ENCODE measurements around the gene CAMTA1.
"Not testable (repeated sequence)": the region's sequence is repeated elsewhere in the genome, so short reads cannot be mapped to it uniquely, and the experiment has no call there.

The CAMTA1 gene, protein sequence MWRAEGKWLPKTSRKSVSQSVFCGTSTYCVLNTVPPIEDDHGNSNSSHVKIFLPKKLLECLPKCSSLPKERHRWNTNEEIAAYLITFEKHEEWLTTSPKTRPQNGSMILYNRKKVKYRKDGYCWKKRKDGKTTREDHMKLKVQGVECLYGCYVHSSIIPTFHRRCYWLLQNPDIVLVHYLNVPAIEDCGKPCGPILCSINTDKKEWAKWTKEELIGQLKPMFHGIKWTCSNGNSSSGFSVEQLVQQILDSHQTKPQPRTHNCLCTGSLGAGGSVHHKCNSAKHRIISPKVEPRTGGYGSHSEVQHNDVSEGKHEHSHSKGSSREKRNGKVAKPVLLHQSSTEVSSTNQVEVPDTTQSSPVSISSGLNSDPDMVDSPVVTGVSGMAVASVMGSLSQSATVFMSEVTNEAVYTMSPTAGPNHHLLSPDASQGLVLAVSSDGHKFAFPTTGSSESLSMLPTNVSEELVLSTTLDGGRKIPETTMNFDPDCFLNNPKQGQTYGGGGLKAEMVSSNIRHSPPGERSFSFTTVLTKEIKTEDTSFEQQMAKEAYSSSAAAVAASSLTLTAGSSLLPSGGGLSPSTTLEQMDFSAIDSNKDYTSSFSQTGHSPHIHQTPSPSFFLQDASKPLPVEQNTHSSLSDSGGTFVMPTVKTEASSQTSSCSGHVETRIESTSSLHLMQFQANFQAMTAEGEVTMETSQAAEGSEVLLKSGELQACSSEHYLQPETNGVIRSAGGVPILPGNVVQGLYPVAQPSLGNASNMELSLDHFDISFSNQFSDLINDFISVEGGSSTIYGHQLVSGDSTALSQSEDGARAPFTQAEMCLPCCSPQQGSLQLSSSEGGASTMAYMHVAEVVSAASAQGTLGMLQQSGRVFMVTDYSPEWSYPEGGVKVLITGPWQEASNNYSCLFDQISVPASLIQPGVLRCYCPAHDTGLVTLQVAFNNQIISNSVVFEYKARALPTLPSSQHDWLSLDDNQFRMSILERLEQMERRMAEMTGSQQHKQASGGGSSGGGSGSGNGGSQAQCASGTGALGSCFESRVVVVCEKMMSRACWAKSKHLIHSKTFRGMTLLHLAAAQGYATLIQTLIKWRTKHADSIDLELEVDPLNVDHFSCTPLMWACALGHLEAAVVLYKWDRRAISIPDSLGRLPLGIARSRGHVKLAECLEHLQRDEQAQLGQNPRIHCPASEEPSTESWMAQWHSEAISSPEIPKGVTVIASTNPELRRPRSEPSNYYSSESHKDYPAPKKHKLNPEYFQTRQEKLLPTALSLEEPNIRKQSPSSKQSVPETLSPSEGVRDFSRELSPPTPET (N-terminal part only)

DNA sequence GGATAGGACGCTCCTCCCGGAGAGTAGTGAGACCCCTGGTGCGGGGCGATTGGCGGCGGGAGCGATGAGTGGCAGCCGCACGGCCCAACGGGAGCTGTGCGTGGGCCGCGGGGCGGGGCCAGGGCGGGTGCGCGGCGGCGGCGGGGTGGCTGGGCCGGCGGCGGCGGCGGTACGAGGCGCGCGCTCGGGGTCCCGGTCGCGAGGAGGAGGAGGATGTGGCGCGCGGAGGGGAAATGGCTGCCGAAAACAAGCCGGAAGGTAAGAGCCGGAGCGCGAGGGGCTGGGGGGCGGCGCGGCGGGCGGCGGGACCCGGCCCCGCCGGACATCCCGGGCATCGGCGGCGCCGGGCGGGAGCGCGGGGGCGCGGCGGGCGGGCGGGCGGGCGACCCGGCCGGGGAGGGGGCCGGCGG lies at the start of gene CAMTA1:
CAMTA1 (plus strand) TSS at position 137 of the 410 bp plus-strand sequence; CDS start at position 214, 77 bp downstream.
- H3K4me3 ChIP-seq (ENCODE audit: low read depth, low read length): peak within 1 kb of the TSS; percentile 92
- peaks cover 26% of the 10 kb centered on the region for H3K4me1 ChIP-seq (ENCODE audit: control insufficient read depth, insufficient read depth, low read length)
- no peaks in the 10 kb centered on the region for H3K27me3 ChIP-seq (ENCODE audit: control insufficient read depth, insufficient read depth, low read length)
- H3K9me3 ChIP-seq (ENCODE audit: control insufficient read depth, insufficient read depth, low read depth, low read length): no peaks in the 10 kb centered on the region
- peak within 1 kb of the TSS; percentile 97 for H3K27ac ChIP-seq (ENCODE audit: low read depth, low read length)
- H3K9ac ChIP-seq (ENCODE audit: low read length): peak within 1 kb of the TSS; percentile 87
- no peaks in the 10 kb centered on the region for H3K36me3 ChIP-seq (ENCODE audit: control insufficient read depth, insufficient read depth, low read length)

DNA sequence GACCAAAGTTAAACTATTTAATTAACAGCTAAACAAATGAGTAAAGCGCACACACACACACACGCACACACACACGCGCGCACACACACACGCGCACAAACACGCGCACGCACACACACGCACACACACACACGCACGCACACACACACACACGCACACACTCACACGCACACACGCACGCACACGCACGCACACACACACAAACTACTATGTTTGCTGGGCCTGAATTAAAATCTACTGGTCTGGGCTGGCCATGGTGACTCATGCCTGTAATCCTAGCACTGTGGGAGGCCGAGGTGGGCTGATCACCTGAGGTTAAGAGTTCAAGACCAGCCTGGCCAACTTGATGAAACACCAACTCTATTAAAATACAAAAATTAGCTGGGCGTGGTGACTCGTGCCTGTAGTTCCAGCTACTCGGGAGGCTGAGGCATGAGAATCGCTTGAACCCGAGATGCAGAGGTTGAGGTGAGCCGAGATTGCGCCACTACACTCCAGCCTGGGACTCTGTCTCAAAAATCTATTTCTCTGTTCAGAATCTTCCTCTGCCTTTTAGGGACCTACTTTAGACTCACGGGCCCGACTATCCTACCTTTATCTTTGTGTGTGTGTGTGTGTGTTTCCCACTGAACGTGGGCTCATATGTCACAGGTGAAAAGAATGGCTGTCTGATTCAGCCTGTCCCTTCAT lies 46.1 kb upstream of the CAMTA1 start:
- no peaks in the 10 kb centered on the region for H3K27me3 ChIP-seq (ENCODE audit: control insufficient read depth, insufficient read depth, low read length)
- H3K36me3 ChIP-seq (ENCODE audit: control insufficient read depth, insufficient read depth, low read length): no peaks in the 10 kb centered on the region
- H3K27ac ChIP-seq (ENCODE audit: low read depth, low read length): no peak overlapping the region
- H3K4me1 ChIP-seq (ENCODE audit: control insufficient read depth, insufficient read depth, low read length): peaks cover 8% of the 10 kb centered on the region
- no peak overlapping the region for H3K9ac ChIP-seq (ENCODE audit: low read length)
- peaks cover 5% of the 10 kb centered on the region for H3K9me3 ChIP-seq (ENCODE audit: control insufficient read depth, insufficient read depth, low read depth, low read length)
- no peak overlapping the region for H3K4me3 ChIP-seq (ENCODE audit: low read depth, low read length)

DNA sequence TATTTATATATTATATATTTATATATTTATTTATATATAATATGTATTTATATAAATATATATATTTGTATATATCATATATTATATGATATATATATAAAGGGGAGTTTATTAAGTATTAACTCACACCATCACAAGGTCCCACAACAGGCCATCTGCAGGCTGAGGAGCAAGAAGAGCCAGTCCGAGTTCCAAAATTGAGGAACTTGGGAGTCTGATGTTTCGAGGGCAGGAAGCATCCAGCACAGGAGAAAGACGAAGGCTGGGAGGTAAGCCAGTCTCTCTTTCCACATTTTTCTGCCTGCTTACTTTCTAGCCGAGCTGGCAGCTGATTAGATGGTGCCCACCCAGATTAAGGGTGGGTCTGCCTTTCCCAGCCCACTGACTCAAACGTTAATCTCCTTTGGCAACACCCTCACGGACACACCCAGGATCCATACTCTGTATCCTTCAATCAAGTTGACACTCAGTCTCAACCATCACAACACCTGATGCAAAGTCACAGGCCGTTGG lies 42.5 kb upstream of the CAMTA1 start:
- H3K27ac ChIP-seq (ENCODE audit: low read depth, low read length); H3K9me3 ChIP-seq (ENCODE audit: control insufficient read depth, insufficient read depth, low read depth, low read length); H3K27me3 ChIP-seq (ENCODE audit: control insufficient read depth, insufficient read depth, low read length); H3K9ac ChIP-seq (ENCODE audit: low read length); H3K4me3 ChIP-seq (ENCODE audit: low read depth, low read length); H3K4me1 ChIP-seq (ENCODE audit: control insufficient read depth, insufficient read depth, low read length); H3K36me3 ChIP-seq (ENCODE audit: control insufficient read depth, insufficient read depth, low read length): not testable (repeated sequence)

DNA sequence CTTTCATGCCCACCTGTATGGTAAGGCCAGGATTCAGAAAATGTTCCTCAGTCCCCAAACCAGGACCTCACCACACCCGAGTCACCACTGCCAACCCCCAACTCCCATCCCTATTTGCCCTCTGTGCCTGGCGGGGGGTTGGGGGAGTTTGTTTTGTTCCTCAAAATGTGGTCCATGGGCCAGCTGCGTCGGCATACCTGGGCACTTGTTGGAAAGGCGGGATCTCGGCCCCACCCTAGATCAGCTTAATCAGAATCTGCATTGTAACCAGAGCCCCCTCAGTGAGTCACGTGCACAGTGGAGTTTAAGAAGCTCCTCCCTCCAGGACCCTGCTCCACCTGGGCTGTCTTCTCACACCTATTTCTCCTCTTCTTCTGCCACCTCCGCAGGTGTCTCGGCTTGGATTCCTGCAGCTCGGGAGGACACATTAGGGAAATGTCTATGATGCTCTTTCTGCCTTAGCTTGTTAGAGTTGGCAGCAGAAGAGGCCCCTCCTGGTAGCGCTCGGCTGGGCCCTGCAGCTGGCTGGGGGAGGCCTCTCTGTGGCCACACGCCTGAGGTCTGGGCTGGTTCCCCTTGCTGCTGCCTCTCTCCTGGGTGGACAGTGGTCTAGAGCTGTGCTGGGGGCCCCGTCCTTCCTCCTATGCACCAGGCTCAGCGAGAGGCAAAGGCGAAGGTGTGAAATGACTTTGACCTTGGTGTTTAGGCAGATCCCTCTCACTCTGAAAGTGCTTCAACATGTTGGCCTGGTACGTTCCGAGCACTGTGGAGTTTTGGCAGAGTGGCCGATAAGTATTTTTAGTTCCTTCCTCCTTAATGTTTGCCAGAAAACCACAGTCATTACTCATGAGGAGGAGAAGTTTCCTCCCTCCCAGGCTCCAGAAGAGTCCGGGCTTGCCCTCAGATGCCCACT lies 41.8 kb upstream of the CAMTA1 start:
- Histone ChIP-seq H3K9me3 (ENCODE audit: control insufficient read depth, insufficient read depth, low read depth, low read length) (peaks cover 5% of the 10 kb centered on the region), H3K27me3 (ENCODE audit: control insufficient read depth, insufficient read depth, low read length) (no peaks in the 10 kb centered on the region), H3K9ac (ENCODE audit: low read length) (no peak overlapping the region), H3K27ac (ENCODE audit: low read depth, low read length) (no peak overlapping the region), H3K36me3 (ENCODE audit: control insufficient read depth, insufficient read depth, low read length) (no peaks in the 10 kb centered on the region), H3K4me3 (ENCODE audit: low read depth, low read length) (no peak overlapping the region), H3K4me1 (ENCODE audit: control insufficient read depth, insufficient read depth, low read length) (no peaks in the 10 kb centered on the region)

DNA sequence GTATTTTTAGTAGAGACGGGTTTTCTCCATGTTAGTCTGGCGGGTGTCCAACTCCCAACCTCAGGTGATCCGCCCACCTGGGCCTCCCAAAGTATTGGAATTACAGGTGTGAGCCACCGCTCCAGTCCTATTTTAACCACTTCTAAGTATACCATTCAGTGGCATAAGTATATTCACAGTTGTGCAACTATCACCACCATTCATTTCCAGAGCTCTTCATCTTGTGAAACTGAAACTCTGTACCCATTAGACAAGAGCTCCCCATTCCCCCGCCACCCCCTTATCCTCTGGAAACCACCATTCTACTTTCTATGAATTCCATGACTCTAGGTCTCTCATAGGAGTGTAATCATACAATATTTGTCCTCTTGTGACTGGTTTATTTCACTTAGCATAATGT lies 40.2 kb upstream of the CAMTA1 start:
- Histone ChIP-seq H3K4me3 (ENCODE audit: low read depth, low read length) (no peak overlapping the region), H3K36me3 (ENCODE audit: control insufficient read depth, insufficient read depth, low read length) (no peaks in the 10 kb centered on the region), H3K4me1 (ENCODE audit: control insufficient read depth, insufficient read depth, low read length) (no peaks in the 10 kb centered on the region), H3K9ac (ENCODE audit: low read length) (no peak overlapping the region), H3K9me3 (ENCODE audit: control insufficient read depth, insufficient read depth, low read depth, low read length) (peaks cover 5% of the 10 kb centered on the region), H3K27me3 (ENCODE audit: control insufficient read depth, insufficient read depth, low read length) (no peaks in the 10 kb centered on the region), H3K27ac (ENCODE audit: low read depth, low read length) (no peak overlapping the region)

DNA sequence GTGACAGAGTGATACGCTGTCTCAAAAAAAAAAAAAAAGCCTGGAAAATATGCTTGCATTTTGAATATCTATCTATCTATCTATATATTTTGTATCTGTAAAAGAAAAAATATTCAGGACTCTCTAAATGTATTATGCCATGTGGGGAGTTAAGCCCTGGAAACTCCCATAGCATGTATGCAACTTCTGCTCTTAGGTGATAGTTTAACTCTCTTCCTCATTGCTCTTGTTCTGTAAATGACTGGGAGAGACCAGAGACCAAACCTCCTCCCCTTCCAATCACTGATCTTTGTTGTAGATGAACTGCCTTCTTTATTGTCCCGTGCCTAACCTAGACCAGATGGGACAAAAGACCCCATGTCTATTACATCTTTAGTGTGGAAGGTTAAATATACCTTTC lies 37.6 kb upstream of the CAMTA1 start:
- H3K4me1 ChIP-seq (ENCODE audit: control insufficient read depth, insufficient read depth, low read length): no peaks in the 10 kb centered on the region
- no peaks in the 10 kb centered on the region for H3K36me3 ChIP-seq (ENCODE audit: control insufficient read depth, insufficient read depth, low read length)
- no peak overlapping the region for H3K4me3 ChIP-seq (ENCODE audit: low read depth, low read length)
- no peak overlapping the region for H3K27ac ChIP-seq (ENCODE audit: low read depth, low read length)
- H3K9me3 ChIP-seq (ENCODE audit: control insufficient read depth, insufficient read depth, low read depth, low read length): no peaks in the 10 kb centered on the region
- no peak overlapping the region for H3K9ac ChIP-seq (ENCODE audit: low read length)
- H3K27me3 ChIP-seq (ENCODE audit: control insufficient read depth, insufficient read depth, low read length): no peaks in the 10 kb centered on the region

DNA sequence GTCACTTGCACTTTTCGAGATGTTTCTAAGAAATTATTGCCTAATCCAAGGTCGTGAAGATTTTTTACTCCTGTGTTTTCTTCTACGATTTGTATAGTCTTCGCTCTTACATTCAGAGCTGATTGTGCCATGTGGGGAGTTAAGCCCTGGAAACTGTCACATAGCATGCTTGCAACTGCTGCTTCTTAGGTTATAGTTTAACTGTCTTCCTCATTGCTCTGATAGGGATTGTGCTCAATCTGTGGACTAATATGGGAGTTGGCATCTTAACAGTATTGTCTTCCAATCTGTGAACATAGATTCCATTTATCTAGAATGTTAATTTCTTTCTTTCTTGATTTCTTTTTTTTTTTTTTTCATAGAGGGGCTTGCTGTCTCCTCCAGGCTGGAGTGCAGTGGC lies 34.8 kb upstream of the CAMTA1 start:
- Histone ChIP-seq H3K4me3 (ENCODE audit: low read depth, low read length) (no peak overlapping the region), H3K9ac (ENCODE audit: low read length) (no peak overlapping the region), H3K9me3 (ENCODE audit: control insufficient read depth, insufficient read depth, low read depth, low read length) (no peaks in the 10 kb centered on the region), H3K27ac (ENCODE audit: low read depth, low read length) (no peak overlapping the region), H3K4me1 (ENCODE audit: control insufficient read depth, insufficient read depth, low read length) (no peaks in the 10 kb centered on the region), H3K27me3 (ENCODE audit: control insufficient read depth, insufficient read depth, low read length) (no peaks in the 10 kb centered on the region), H3K36me3 (ENCODE audit: control insufficient read depth, insufficient read depth, low read length) (no peaks in the 10 kb centered on the region)

DNA sequence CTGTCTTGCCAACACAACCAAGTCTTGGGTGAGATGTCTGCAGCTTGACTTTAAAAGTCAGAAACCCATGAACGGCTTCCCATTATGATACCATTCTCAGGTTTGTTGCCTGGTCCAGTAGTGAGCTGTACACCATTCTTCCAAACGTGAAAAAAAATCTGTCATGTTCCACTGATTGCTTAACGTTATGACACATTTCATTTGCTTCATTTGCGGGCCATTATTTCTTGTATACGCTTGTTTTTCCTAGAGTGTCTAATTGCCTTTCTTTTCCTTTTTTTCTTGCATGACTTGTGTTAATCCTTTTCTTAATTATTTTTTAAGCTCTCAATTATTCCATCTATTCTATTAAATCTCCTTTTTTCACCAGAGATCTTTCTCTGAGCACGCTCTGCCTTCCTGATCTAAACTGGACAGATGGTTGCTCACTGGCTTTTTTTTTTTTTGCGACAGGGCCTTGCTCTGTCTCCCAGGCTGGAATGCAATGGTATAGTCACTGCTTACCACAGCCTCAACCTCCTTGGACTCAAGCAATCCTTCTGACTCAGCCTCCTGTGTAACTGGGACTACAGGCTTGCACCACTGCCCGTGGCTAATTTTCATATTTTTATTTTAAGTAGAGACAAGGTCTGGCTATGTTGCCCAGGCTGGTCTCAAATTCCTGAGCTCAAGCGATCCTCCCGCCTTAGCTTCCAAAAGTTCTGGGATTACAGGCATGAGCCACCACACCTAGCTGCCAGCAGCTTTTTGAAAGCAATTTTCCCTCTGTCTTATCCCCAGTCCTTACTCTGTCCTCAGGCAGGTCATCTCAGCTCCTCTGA lies 31.7 kb upstream of the CAMTA1 start:
- no peaks in the 10 kb centered on the region for H3K36me3 ChIP-seq (ENCODE audit: control insufficient read depth, insufficient read depth, low read length)
- H3K4me3 ChIP-seq (ENCODE audit: low read depth, low read length): no peak overlapping the region
- H3K27ac ChIP-seq (ENCODE audit: low read depth, low read length): no peak overlapping the region
- H3K4me1 ChIP-seq (ENCODE audit: control insufficient read depth, insufficient read depth, low read length): no peaks in the 10 kb centered on the region
- H3K9me3 ChIP-seq (ENCODE audit: control insufficient read depth, insufficient read depth, low read depth, low read length): no peaks in the 10 kb centered on the region
- H3K27me3 ChIP-seq (ENCODE audit: control insufficient read depth, insufficient read depth, low read length): no peaks in the 10 kb centered on the region
- no peak overlapping the region for H3K9ac ChIP-seq (ENCODE audit: low read length)

DNA sequence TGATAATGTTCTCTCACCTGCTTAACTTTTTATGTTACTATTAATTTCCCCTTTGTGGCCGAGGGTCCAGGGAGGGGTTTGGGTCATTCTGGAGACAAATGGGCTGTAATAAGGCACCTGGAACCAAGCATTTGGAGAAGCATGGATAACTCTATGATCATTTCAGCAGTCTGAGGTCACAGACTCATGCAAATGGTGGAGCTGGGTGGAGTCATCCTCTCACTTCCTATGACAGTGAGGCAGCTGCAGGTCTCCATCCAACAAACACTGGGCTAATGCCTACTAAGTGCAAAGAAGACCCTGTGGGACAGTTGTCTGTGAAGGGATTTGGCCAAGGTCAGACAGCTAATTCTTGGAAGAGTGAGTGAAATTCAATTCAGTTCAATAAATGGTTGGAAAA lies 28.8 kb upstream of the CAMTA1 start:
- no peaks in the 10 kb centered on the region for H3K4me1 ChIP-seq (ENCODE audit: control insufficient read depth, insufficient read depth, low read length)
- H3K36me3 ChIP-seq (ENCODE audit: control insufficient read depth, insufficient read depth, low read length): no peaks in the 10 kb centered on the region
- no peaks in the 10 kb centered on the region for H3K9me3 ChIP-seq (ENCODE audit: control insufficient read depth, insufficient read depth, low read depth, low read length)
- H3K27me3 ChIP-seq (ENCODE audit: control insufficient read depth, insufficient read depth, low read length): no peaks in the 10 kb centered on the region
- H3K4me3 ChIP-seq (ENCODE audit: low read depth, low read length): no peak overlapping the region
- no peak overlapping the region for H3K27ac ChIP-seq (ENCODE audit: low read depth, low read length)
- no peak overlapping the region for H3K9ac ChIP-seq (ENCODE audit: low read length)
